Ovary (tissue), 9 donors: Measurements from ENCODE around the gene SPATA9. TPM values are rescaled to one million over a fixed set of nuclear protein-coding genes. Genes with fewer than 3 reads are reported as not detected.

Experiments used
- DNase-seq, 5 donors: peaks; one replicate each; pipeline ENCODE4 v3.0.0-alpha.2; 2019 to 2020
- H3K27ac ChIP-seq, 2 donors: fragments of 200-600 bp; one replicate each; pipeline versions ENCODE4 v1.5.1 to v1.8.0; 2019 to 2022
- H3K27me3 ChIP-seq: fragments of 200-600 bp; one replicate; pipeline ENCODE4 v1.8.0; 2022
- H3K36me3 ChIP-seq: fragments of 200-600 bp; sonication (generic); one replicate; pipeline ENCODE4 v1.5.1; 2019
- H3K4me1 ChIP-seq: one replicate; pipeline ENCODE4 v1.8.1; 2013; ENCODE audit warnings: mild to moderate bottlenecking, moderate library complexity; ENCODE audit not compliant: insufficient read depth
- H3K4me3 ChIP-seq: fragments of 200-600 bp; sonication (generic); one replicate; pipeline ENCODE4 v1.5.1; 2017
- H3K9me3 ChIP-seq, 2 donors: fragments of 200-600 bp in 1 of 2; sonication (generic) in 1 of 2; one replicate each; pipeline versions ENCODE4 v1.5.1 to v1.8.1; 2013 to 2019; ENCODE audit warnings: mild to moderate bottlenecking in 1 of 2, moderate library complexity in 1 of 2
- EP300 ChIP-seq: sonication (generic); formaldehyde crosslinking; IDR thresholded peaks from one replicate; pipeline ENCODE4 v1.6.1; 2017; ENCODE audit warnings: antibody characterized with exemption
- POLR2A ChIP-seq: fragments of 450-650 bp; IDR thresholded peaks from one replicate; pipeline ENCODE4 v1.6.1; 2017; ENCODE audit warnings: antibody characterized with exemption, mild to moderate bottlenecking, moderate library complexity
- WGBS, 3 donors: extraction: QIAGEN DNeasy Blood & Tissue Kit in 1 of 3; methylation state at CpG; one replicate each; pipeline versions ENCODE4 v1.1.5 to v1.1.7; 2013 to 2017; 5-methylcytosine and 5-hydroxymethylcytosine counted together
- intact Hi-C, 4 donors: fragments of 100-400 bp; cut with DNase I; formaldehyde crosslinking; loops; one replicate each; pipeline versions ENCODE4 v1.11.0 to v1.15.1; 2022 to 2023
- polyA plus RNA-seq, 2 donors: library from polyadenylated mRNA; stranded (reverse); fragments of 200-250 nt in 1 of 2; fragments of 350-450 nt in 1 of 2; fragmentation: Illumina TruSeq in 1 of 2; extraction: RNeasy Lipid Tissue Mini Kit (QIAGEN cat#74804) in 1 of 2; gene quantifications; one replicate each; pipeline ENCODE4 v1.2.3, GENCODE V29; 2013 to 2014
- total RNA-seq, 7 donors: library from RNA; depleted of rRNA in 2 of 7; stranded (reverse); fragments of >200 nt in 2 of 7; fragmentation: NEBNext Ultra II Directional in 3 of 7; extraction: Animal tissue kit (Norgen Biotek cat#: 25700) in 3 of 7; gene quantifications; one replicate each; pipeline versions ENCODE4 v1.1.0 to v1.2.4, GENCODE V29; 2016 to 2023
- TF ChIP-seq, protein P1 (sequence below), 3 donors: fragments of 450-650 bp in 2 of 3; fragments of 200-600 bp in 1 of 3; IDR thresholded peaks; one replicate each; pipeline versions ENCODE4 v1.5.1 to v1.8.0; 2016 to 2022; ENCODE audit warnings: antibody characterized with exemption in 3 of 3, mild to moderate bottlenecking in 1 of 3
- donor health status: DM: no; HTN: no; CAD: no; lungs with moderate emphysema.
- donor health status: DM: no; HTN: no; CAD: no.
- donor health status: Bipolar disorder and iron deficiency.
- donor health status: DM: yes; HTN: yes; CAD: no.
- donor health status: DM: no; HTN: no; CAD: no.
- donor health status: DM: yes; HTN: yes; CAD: no.

Gene SPATA9
- total and polyA plus RNA-seq, 9 donors, result 0.46 to 1.7 (median 0.89) TPM

DNA sequence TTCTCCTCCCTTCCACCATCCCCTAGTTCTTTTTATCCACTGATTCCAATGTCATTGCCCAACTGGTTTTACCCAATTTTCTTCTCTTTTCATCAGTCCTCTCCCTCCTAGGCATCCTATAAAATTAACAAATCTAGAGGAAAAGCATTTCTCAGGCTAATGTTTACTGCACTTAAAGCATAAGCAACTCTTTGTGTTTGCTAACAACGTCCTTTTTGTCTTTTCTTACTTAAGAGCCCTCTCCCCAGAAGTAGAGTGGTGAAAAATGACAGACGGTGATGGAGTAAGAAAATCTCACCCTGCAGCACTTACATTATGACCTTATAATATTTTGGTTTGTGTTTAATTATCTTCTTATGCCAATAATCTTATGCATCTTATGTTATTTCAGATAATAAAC, 1.6 kb upstream of the SPATA9 start:
- Histone ChIP-seq H3K27ac (no peak overlapping the region), H3K27me3 (no peaks in the 10 kb centered on the region), H3K9me3 (no peaks in the 10 kb centered on the region), H3K4me1 (no peaks in the 10 kb centered on the region), H3K4me3 (no peak overlapping the region), H3K36me3 (no peaks in the 10 kb centered on the region)
- DNase-seq, result no peak
- WGBS, 3 donors, result 91 to 95% (median 94%) methylated on average over 2 of the region's 2 CpGs
- TF ChIP-seq EP300 (no peak), POLR2A (no peak)
- TF ChIP-seq, protein P1, sequence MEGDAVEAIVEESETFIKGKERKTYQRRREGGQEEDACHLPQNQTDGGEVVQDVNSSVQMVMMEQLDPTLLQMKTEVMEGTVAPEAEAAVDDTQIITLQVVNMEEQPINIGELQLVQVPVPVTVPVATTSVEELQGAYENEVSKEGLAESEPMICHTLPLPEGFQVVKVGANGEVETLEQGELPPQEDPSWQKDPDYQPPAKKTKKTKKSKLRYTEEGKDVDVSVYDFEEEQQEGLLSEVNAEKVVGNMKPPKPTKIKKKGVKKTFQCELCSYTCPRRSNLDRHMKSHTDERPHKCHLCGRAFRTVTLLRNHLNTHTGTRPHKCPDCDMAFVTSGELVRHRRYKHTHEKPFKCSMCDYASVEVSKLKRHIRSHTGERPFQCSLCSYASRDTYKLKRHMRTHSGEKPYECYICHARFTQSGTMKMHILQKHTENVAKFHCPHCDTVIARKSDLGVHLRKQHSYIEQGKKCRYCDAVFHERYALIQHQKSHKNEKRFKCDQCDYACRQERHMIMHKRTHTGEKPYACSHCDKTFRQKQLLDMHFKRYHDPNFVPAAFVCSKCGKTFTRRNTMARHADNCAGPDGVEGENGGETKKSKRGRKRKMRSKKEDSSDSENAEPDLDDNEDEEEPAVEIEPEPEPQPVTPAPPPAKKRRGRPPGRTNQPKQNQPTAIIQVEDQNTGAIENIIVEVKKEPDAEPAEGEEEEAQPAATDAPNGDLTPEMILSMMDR (IDR thresholded peaks at IDR 0.05), result no peak
- intact Hi-C loops, result no loop called here

- WGBS, 3 donors, result 13 to 19% (median 16%) methylated on average over 3 of the region's 3 CpGs
- DNase-seq, result peak in 2 of 5 donors; percentile 20 to 42
- TF ChIP-seq, protein P1 (IDR thresholded peaks at IDR 0.05), result no peak
- TF ChIP-seq EP300 (no peak), POLR2A (no peak)
- no peaks in the 10 kb centered on the region for H3K36me3 ChIP-seq
- no peak overlapping the region for H3K27ac ChIP-seq
- H3K4me1 ChIP-seq, result peaks cover 12% of the 10 kb centered on the region
- no peaks in the 10 kb centered on the region for H3K9me3 ChIP-seq
- no peaks in the 10 kb centered on the region for H3K27me3 ChIP-seq
- no peak overlapping the region for H3K4me3 ChIP-seq
- intact Hi-C loops, result loop anchor here in 3 of 4 donors (5.0 to 10.0 kb wide), 4 partner anchors 39 to 112 kb away; partner anchors contain the start of gene RHOBTB3 (in 1 of the 3)
These were observed 9.7 kb downstream of the SPATA9 start for GRCh38 chr5:95673081-95673480.

DNA sequence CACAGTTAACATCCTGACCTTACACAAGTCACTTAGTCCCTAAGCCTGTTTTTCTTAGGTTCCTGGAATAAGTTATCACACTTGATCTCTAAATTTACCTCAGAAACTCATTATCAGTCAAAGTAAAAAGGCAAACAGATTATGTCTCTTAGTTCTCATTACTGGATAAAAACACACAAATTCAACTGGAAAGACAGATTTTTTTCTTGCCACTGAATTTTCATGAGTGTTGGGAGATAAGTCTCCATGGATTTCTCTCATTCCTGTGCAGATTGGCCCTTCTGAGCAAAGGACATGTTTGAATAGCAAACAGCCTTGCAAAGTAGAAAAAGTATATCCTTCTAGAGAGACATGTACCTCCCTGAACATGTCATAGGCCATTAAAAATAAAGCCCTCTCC, 10.2 kb downstream of the SPATA9 start:
- DNase-seq, result no peak
- peaks cover 12% of the 10 kb centered on the region for H3K4me1 ChIP-seq
- H3K36me3 ChIP-seq, result no peaks in the 10 kb centered on the region
- H3K27me3 ChIP-seq, result no peaks in the 10 kb centered on the region
- H3K27ac ChIP-seq, result no peak overlapping the region
- no peaks in the 10 kb centered on the region for H3K9me3 ChIP-seq
- TF ChIP-seq POLR2A (no peak), EP300 (no peak)
- TF ChIP-seq, protein P1 (IDR thresholded peaks at IDR 0.05), result no peak
- intact Hi-C loops, result loop anchor here in 3 of 4 donors (5.0 to 10.0 kb wide), 4 partner anchors 40 to 112 kb away; partner anchors contain the start of gene RHOBTB3 (in 1 of the 3)
- H3K4me3 ChIP-seq, result no peak overlapping the region

DNA sequence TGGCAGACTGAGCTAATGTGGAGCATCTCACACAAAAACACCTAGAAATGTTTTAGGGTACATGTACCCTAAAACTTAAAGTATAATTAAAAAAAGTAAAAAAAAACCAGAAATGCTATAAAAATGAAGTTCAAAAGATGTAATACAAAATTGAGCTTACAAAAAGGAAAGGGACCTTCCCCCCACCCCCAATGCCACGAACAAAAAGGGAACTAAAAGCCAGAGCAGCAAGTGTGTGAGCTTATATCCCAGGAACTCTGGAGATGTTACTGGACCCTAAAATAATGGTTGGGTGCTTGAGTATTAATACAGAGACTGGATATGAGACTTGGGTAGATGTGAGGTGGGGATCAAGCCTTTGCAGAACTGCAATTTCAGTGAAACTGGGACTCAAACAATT, 11.0 kb downstream of the SPATA9 start:
- no peaks in the 10 kb centered on the region for H3K36me3 ChIP-seq
- intact Hi-C loops, result loop anchor here in 3 of 4 donors (5.0 to 10.0 kb wide), 4 partner anchors 40 to 113 kb away; partner anchors contain the start of gene RHOBTB3 (in 1 of the 3)
- TF ChIP-seq EP300 (no peak), POLR2A (no peak)
- TF ChIP-seq, protein P1 (IDR thresholded peaks at IDR 0.05), result no peak
- no peak for DNase-seq
- WGBS, 3 donors, result 74 to 84% (median 84%) methylated on average over 1 of the region's 1 CpG
- peaks cover 12% of the 10 kb centered on the region for H3K4me1 ChIP-seq
- H3K27ac ChIP-seq, result no peak overlapping the region
- no peak overlapping the region for H3K4me3 ChIP-seq
- no peaks in the 10 kb centered on the region for H3K9me3 ChIP-seq
- H3K27me3 ChIP-seq, result no peaks in the 10 kb centered on the region
